ENCODE results near the gene IRF2BP2. TPM values are rescaled to one million over a fixed set of nuclear protein-coding genes. Genes with fewer than 3 reads are reported as not detected.

IRF2BP2 gene
- total and polyA plus RNA-seq, 10 of the 15 experiments (the other 5 are each of a cell fraction or from before 2014, with no cell fraction given) = 7.5 to 114 (median 52.3) TPM

DNA sequence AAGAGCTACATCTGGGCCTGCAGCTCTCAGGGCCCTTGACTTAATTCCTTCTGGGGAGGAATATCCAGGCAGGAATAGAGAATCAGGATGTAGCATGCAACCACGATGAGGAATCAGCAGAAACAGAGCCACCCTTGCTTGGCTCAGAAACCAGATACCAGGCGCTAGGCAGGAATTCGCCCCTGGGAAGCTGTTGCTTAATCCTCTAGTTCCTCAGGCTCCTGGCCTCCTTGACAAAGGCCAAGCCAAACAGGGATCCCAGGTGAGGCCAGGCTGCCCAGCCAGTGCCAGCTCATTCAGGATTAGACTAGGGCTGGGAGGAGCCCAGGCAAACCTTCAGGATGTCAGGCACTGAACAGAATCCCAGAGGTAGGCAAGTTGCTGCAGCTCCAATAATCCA lies 48.2 kb upstream of the IRF2BP2 start:
- Histone ChIP-seq H3K79me2 (ENCODE audit: control insufficient read depth, insufficient read depth, low read length) (no peaks in the 10 kb centered on the region), H4K20me1 (ENCODE audit: control insufficient read depth, insufficient read depth) (no peaks in the 10 kb centered on the region), H3K9me3 (replicated peaks; ENCODE audit: control insufficient read depth, insufficient read depth, low read length) (no peaks in the 10 kb centered on the region; the same call in 2 of the 3 replicates), H3K4me2 (ENCODE audit: control insufficient read depth, insufficient read depth) (no peak overlapping the region), H3K4me1 (ENCODE audit: control insufficient read depth, insufficient read depth, low read length) (peaks cover 11% of the 10 kb centered on the region), H3K27me3 (replicated peaks in 1 of 2; ENCODE audit: control insufficient read depth in 2 of 2, insufficient read depth in 2 of 2, low read length in 1 of 2) (no peaks in the 10 kb centered on the region; a peak in 1 of 4 replicates), H3K4me3 (no peak overlapping the region), H3K27ac (ENCODE audit: control insufficient read depth, insufficient read depth) (no peak overlapping the region), H2AFZ (ENCODE audit: control insufficient read depth, low read depth, low read length) (no peak overlapping the region), H3K36me3 (ENCODE audit: control insufficient read depth in 2 of 2, insufficient read depth in 2 of 2, low read length in 1 of 2) (no peaks in the 10 kb centered on the region), H3K9ac (ENCODE audit: control insufficient read depth, insufficient read depth, low read length) (no peak overlapping the region)
- intact Hi-C loops (cut with micrococcal nuclease; ENCODE audit: unreplicated experiment) = no loop called here
- ATAC-seq (no peak), FAIRE-seq (no peak), DNase-seq (ENCODE audit: low read depth, low spot score) (no peak)
- no TSS peak for BruUV-seq (replicated peaks)
- WGBS (ENCODE audit: insufficient coverage, insufficient replicate concordance, low lambda C conversion rate, missing lambda C conversion rate) = 83% methylated on average over 3 of the region's 3 CpGs
- SMC1A ChIA-PET (ENCODE audit: uncharacterized antibody, unreplicated experiment) = interaction anchor here (0.6 to 1.8 kb wide), 13 partner anchors 8 to 113 kb away, joined by 3 to 15 read pairs (median 4); no protein-coding TSS in a partner anchor
- in situ Hi-C loops (cut with MboI) = no loop called here
- POLR2A ChIA-PET = interaction anchor here (0.7 to 1.5 kb wide), 2 partner anchors 12 to 64 kb away, joined by 3 read pairs; no protein-coding TSS in a partner anchor
- CTCF ChIA-PET = interaction anchor here (1.1 to 1.5 kb wide), 6 partner anchors 10 to 44 kb away, joined by 3 to 6 read pairs (median 4); no protein-coding TSS in a partner anchor
- TF ChIP-seq HSF1 (IDR thresholded peaks at IDR 0.05; ENCODE audit: low read depth, low read length) (no peak), ZNF217 (IDR thresholded peaks at IDR 0.05) (no peak), YBX1 (IDR thresholded peaks at IDR 0.05) (no peak), FOS (IDR thresholded peaks at IDR 0.05; ENCODE audit: borderline replicate concordance, extremely low read depth, insufficient read length) (no peak), RUNX3 (IDR thresholded peaks at IDR 0.05; ENCODE audit: low read length) (no peak), EED (IDR thresholded peaks at IDR 0.05; ENCODE audit: low read depth) (no peak), PAX5 (IDR thresholded peaks at IDR 0.05; ENCODE audit: borderline replicate concordance, low read depth, low read length) (no peak), HDGF (IDR thresholded peaks at IDR 0.05) (no peak), NFYA (IDR thresholded peaks at IDR 0.05; ENCODE audit: borderline replicate concordance, low read depth, low read length) (no peak), HDAC2 (IDR thresholded peaks at IDR 0.05) (no peak), PBX3 (IDR thresholded peaks at IDR 0.05; ENCODE audit: insufficient replicate concordance, low read depth, low read length) (no peak)
- TF ChIP-seq, protein P1, sequence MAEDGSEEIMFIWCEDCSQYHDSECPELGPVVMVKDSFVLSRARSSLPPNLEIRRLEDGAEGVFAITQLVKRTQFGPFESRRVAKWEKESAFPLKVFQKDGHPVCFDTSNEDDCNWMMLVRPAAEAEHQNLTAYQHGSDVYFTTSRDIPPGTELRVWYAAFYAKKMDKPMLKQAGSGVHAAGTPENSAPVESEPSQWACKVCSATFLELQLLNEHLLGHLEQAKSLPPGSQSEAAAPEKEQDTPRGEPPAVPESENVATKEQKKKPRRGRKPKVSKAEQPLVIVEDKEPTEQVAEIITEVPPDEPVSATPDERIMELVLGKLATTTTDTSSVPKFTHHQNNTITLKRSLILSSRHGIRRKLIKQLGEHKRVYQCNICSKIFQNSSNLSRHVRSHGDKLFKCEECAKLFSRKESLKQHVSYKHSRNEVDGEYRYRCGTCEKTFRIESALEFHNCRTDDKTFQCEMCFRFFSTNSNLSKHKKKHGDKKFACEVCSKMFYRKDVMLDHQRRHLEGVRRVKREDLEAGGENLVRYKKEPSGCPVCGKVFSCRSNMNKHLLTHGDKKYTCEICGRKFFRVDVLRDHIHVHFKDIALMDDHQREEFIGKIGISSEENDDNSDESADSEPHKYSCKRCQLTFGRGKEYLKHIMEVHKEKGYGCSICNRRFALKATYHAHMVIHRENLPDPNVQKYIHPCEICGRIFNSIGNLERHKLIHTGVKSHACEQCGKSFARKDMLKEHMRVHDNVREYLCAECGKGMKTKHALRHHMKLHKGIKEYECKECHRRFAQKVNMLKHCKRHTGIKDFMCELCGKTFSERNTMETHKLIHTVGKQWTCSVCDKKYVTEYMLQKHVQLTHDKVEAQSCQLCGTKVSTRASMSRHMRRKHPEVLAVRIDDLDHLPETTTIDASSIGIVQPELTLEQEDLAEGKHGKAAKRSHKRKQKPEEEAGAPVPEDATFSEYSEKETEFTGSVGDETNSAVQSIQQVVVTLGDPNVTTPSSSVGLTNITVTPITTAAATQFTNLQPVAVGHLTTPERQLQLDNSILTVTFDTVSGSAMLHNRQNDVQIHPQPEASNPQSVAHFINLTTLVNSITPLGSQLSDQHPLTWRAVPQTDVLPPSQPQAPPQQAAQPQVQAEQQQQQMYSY (CRISPR knock-in tag; IDR thresholded peaks at IDR 0.05) = no peak
- TF ChIP-seq, protein P2, sequence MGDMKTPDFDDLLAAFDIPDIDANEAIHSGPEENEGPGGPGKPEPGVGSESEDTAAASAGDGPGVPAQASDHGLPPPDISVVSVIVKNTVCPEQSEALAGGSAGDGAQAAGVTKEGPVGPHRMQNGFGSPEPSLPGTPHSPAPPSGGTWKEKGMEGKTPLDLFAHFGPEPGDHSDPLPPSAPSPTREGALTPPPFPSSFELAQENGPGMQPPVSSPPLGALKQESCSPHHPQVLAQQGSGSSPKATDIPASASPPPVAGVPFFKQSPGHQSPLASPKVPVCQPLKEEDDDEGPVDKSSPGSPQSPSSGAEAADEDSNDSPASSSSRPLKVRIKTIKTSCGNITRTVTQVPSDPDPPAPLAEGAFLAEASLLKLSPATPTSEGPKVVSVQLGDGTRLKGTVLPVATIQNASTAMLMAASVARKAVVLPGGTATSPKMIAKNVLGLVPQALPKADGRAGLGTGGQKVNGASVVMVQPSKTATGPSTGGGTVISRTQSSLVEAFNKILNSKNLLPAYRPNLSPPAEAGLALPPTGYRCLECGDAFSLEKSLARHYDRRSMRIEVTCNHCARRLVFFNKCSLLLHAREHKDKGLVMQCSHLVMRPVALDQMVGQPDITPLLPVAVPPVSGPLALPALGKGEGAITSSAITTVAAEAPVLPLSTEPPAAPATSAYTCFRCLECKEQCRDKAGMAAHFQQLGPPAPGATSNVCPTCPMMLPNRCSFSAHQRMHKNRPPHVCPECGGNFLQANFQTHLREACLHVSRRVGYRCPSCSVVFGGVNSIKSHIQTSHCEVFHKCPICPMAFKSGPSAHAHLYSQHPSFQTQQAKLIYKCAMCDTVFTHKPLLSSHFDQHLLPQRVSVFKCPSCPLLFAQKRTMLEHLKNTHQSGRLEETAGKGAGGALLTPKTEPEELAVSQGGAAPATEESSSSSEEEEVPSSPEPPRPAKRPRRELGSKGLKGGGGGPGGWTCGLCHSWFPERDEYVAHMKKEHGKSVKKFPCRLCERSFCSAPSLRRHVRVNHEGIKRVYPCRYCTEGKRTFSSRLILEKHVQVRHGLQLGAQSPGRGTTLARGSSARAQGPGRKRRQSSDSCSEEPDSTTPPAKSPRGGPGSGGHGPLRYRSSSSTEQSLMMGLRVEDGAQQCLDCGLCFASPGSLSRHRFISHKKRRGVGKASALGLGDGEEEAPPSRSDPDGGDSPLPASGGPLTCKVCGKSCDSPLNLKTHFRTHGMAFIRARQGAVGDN (IDR thresholded peaks at IDR 0.05) = no peak
- RAD21 ChIA-PET (ENCODE audit: unreplicated experiment) = interaction anchor here (0.8 to 1.5 kb wide), 3 partner anchors 42 to 47 kb away, joined by 3 to 4 read pairs (median 4); no protein-coding TSS in a partner anchor
